Stimulated activated memory B cell treated with anti-CD40 and anti-IgM and Interleukin-4, amounts not matched to agents 10 μg/mL and 1 μg/mL and 100 μg/mL, for 72 hours (primary cell): ENCODE measurements around the gene DNTT.
A peak's percentile ranks its signal among the peaks of the same experiment; 100 is the strongest.

Experiments
- ATAC-seq: fragments of 150-1000 bp; cut with Tn5 transposase; 2 replicates; pipeline ENCODE4 v1.10.0; 2021
- H3K27ac Mint-ChIP-seq: one replicate; pipeline ENCODE4 v1.8.0; 2022; ENCODE audit warnings: mild to moderate bottlenecking, mixed read lengths
- H3K27me3 Mint-ChIP-seq: one replicate; pipeline ENCODE4 v1.8.0; 2022; ENCODE audit warnings: mixed read lengths
- H3K36me3 Mint-ChIP-seq: one replicate; pipeline ENCODE4 v1.8.0; 2022; ENCODE audit warnings: mixed read lengths
- H3K4me1 Mint-ChIP-seq: one replicate; pipeline ENCODE4 v1.8.0; 2022; ENCODE audit warnings: mixed read lengths
- H3K4me3 Mint-ChIP-seq: one replicate; pipeline ENCODE4 v1.8.0; 2022; ENCODE audit warnings: mild to moderate bottlenecking, moderate library complexity, mixed read lengths
- H3K9me3 Mint-ChIP-seq: one replicate; pipeline ENCODE4 v1.8.0; 2022; ENCODE audit warnings: mixed read lengths

The DNTT gene

DNA sequence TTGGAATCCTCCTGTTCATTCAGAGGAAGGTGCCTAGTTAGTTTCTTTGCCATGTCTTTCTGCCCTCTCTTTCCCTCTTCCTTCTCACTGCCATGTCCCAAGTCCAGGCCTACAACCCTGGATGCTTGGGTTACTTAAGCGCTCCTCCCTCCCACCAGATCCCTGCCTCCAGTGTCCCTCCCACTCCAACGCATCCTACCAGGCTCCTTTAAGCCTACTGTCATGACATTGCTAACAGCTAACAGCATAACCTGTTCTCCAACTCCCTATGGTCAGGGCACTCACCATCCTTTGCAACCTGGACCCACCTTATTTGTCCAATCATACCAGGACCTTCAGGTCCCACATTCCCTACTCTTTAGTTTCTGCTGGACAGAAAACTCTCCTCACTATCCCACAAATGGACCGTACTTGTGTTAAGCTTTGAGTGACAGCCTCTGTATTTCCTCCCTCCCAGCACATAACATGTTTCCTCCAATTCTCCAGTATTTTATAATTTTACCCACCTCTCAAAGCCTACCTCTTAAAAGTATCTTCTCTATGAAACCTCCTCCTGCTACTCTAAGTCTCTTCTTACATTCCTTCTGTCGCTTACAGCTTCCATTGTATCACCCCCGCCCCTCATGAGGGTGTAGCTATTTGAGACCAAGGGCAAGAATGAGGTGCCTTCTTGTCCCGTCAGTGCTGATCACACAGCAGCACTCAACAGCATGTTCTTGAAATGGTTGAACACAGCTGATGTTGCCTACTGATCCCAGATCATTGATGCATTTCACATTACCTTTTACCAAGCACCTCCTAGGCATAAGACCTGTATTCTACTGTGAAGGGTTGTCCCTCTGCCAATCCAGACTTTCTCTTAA is 34.6 kb upstream of the DNTT start:
- H3K27me3 Mint-ChIP-seq: no peaks in the 10 kb centered on the region
- peak overlapping the region; percentile 90 for H3K27ac Mint-ChIP-seq
- H3K36me3 Mint-ChIP-seq: peaks cover 45% of the 10 kb centered on the region
- no peaks in the 10 kb centered on the region for H3K9me3 Mint-ChIP-seq
- peaks cover 72% of the 10 kb centered on the region for H3K4me1 Mint-ChIP-seq
- no peak for ATAC-seq
- H3K4me3 Mint-ChIP-seq: peak overlapping the region; percentile 95

- H3K36me3 Mint-ChIP-seq: peaks cover 41% of the 10 kb centered on the region
- peaks cover 69% of the 10 kb centered on the region for H3K4me1 Mint-ChIP-seq
- no peaks in the 10 kb centered on the region for H3K27me3 Mint-ChIP-seq
- no peak for ATAC-seq
- H3K27ac Mint-ChIP-seq: peak overlapping the region; percentile 90
- peak overlapping the region; percentile 95 for H3K4me3 Mint-ChIP-seq
- H3K9me3 Mint-ChIP-seq: no peaks in the 10 kb centered on the region
Measured at GRCh38 chr10:96270571-96270970, 33.7 kb upstream of the DNTT start.

GRCh38 chr10:96271016-96271815 is 33.0 kb upstream of the DNTT start, which contains the start of gene BLNK:
Gene BLNK (minus strand): TSS chr10:96271569. CDS start chr10:96271398, 171 bp downstream.
- Mint-ChIP-seq H3K4me3 (peak within 1 kb of the TSS; percentile 95), H3K4me1 (peaks cover 69% of the 10 kb centered on the region), H3K27ac (peak within 1 kb of the TSS; percentile 90), H3K27me3 (no peaks in the 10 kb centered on the region), H3K36me3 (peaks cover 34% of the 10 kb centered on the region), H3K9me3 (no peaks in the 10 kb centered on the region)
- ATAC-seq: peak; percentile 84

DNA sequence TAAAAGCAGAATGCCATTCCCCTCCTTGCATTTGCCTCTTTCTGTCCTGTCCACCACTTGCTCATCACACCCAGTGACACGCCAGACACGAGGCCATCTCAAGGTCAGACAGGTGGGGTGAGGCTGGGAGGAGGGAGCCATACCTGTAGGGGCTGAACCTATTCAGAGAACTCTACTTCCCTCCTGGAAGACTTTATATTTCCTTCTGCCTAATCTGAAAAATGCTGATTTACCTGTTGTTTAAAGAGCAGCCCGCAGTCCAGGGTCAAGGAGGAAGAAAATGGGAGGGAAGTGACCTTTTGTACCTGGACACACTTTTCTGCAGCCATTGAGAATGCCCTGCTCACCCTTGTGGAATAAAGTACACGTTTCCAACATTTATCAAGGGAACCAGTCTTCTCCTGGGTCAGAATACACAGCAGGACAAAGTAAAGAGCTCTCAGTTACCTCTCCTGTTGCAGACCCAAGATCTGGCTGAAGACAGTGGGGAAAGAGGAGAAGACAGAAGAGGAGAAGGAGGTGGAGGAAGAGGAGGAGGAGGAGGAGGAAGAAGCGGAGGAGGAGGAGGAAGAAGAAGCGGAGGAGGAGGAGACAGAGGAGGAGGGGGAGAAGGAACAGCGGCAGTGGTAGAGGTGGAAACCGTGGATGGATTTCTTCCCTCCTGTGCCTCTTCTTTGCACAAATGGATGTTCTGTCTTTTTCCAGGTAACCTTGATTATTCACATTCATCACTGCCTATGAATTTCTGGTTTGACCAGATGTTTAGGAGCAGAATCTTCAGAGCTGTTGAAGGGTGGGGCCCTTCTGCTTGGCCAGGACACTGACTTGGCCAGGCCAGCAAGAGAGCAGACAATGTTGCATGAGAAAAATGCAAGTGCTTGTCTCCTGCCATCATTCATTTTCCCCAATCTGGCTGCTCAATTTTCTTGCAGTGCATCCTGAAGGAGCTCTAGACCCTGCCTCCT is 31.6 kb upstream of the DNTT start:
- Mint-ChIP-seq H3K36me3 (peaks cover 20% of the 10 kb centered on the region), H3K4me3 (peak overlapping the region; percentile 95), H3K4me1 (peaks cover 69% of the 10 kb centered on the region), H3K27me3 (no peaks in the 10 kb centered on the region), H3K27ac (peak overlapping the region; percentile 90), H3K9me3 (peaks cover 3% of the 10 kb centered on the region)
- ATAC-seq: no peak

GRCh38 chr10:96275685-96276418 is 28.4 kb upstream of the DNTT start:
- Mint-ChIP-seq H3K36me3 (no peaks in the 10 kb centered on the region), H3K9me3 (peaks cover 3% of the 10 kb centered on the region), H3K27ac (peak overlapping the region; percentile 90), H3K27me3 (no peaks in the 10 kb centered on the region), H3K4me3 (no peak overlapping the region), H3K4me1 (peaks cover 68% of the 10 kb centered on the region)
- ATAC-seq: no peak

DNA sequence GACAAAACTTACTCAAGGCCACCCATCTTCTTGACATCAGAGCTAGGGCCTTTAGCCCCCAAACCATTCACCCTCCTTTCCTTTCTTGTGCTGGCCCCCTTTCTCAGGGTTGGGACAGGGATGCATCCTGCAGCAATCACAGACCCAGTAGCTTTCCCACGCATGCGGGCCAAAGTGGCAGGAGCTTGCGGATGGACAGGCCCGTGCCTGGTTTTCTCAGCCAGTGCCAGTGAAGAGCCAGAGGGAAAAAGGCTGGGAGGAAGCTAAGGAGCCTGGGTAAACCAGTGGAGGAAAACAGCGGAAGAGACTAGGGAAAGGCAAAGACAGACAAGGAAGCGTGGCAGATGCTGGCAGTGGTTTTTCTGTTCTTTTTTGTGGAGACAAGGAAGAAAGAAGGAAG is 27.8 kb upstream of the DNTT start:
- Mint-ChIP-seq H3K4me3 (no peak overlapping the region), H3K27me3 (no peaks in the 10 kb centered on the region), H3K36me3 (no peaks in the 10 kb centered on the region), H3K27ac (peak overlapping the region; percentile 90), H3K9me3 (peaks cover 3% of the 10 kb centered on the region), H3K4me1 (peaks cover 68% of the 10 kb centered on the region)
- ATAC-seq: no peak

DNA sequence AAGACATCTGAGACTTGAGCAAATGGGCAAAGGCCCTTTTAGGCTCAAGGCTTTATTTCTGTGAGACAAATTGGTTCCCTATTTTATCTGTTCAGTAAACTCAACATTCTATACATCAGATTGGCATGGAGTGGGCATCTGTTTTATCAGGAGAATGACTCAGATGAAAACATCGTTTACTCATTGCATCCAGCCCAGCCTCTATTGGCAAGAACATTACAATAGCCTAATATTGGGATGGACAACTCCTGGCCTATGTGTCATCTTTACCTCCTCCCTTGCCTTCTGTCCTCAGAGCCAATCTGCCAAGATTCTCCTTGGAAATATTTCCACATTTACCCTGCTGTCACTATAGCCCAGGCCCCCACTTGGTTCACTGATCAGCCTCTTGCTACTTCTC is 27.4 kb upstream of the DNTT start:
- ATAC-seq: no peak
- H3K9me3 Mint-ChIP-seq: peaks cover 3% of the 10 kb centered on the region
- H3K4me1 Mint-ChIP-seq: peaks cover 65% of the 10 kb centered on the region
- H3K36me3 Mint-ChIP-seq: no peaks in the 10 kb centered on the region
- H3K4me3 Mint-ChIP-seq: no peak overlapping the region
- H3K27ac Mint-ChIP-seq: peak overlapping the region; percentile 90
- H3K27me3 Mint-ChIP-seq: no peaks in the 10 kb centered on the region

DNA sequence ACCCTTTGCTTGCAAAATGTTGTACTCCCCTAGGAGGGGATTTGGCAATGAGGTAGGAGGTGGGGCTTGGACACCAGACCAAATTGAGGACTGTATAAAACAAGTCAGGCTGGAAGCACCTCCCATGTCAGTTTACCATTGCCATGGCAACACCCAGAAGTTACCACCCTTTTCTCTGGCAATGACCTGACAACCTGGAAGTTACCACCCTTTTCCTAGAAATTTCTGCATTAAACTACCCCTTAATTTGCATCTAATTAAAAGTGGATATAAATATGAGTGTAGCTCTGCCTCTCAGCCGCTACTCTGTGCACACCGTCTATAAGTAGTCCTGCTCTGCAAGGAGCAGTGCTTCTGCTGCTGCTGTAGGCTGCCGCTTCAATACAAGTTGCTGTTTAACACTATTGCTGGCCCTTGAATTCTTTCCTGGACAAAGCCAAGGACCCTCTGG is 25.0 kb upstream of the DNTT start:
- peaks cover 6% of the 10 kb centered on the region for H3K9me3 Mint-ChIP-seq
- no peaks in the 10 kb centered on the region for H3K36me3 Mint-ChIP-seq
- H3K27ac Mint-ChIP-seq: peak overlapping the region; percentile 23
- ATAC-seq: no peak
- no peak overlapping the region for H3K4me3 Mint-ChIP-seq
- H3K27me3 Mint-ChIP-seq: no peaks in the 10 kb centered on the region
- peaks cover 54% of the 10 kb centered on the region for H3K4me1 Mint-ChIP-seq

DNA sequence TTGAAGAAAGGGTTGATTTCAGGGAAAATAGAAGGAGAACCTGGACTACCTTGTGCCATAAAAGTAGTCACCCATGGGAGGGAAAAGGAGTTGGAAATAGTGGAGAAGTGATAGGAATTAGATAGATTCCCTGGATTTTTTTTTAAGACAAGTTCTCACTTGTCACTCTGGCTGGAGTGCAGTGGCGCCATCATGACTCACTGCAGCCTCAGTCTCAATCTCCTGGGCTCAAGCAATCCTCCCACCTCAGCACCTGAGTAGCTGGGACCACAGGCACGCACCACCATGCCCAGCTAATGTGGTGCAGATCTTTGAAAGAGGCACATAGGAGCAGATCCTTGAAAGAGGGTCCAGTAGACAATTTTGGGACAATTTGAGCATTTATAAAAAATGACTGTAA is 23.4 kb upstream of the DNTT start:
- Mint-ChIP-seq H3K36me3 (no peaks in the 10 kb centered on the region), H3K27me3 (no peaks in the 10 kb centered on the region), H3K27ac (no peak overlapping the region), H3K4me1 (peaks cover 50% of the 10 kb centered on the region), H3K9me3 (peaks cover 6% of the 10 kb centered on the region), H3K4me3 (no peak overlapping the region)
- no peak for ATAC-seq

GRCh38 chr10:96281444-96282029 is 22.7 kb upstream of the DNTT start:
- ATAC-seq: no peak
- Mint-ChIP-seq H3K27ac (no peak overlapping the region), H3K4me1 (peaks cover 47% of the 10 kb centered on the region), H3K27me3 (no peaks in the 10 kb centered on the region), H3K9me3 (peaks cover 6% of the 10 kb centered on the region), H3K36me3 (no peaks in the 10 kb centered on the region), H3K4me3 (no peak overlapping the region)

DNA sequence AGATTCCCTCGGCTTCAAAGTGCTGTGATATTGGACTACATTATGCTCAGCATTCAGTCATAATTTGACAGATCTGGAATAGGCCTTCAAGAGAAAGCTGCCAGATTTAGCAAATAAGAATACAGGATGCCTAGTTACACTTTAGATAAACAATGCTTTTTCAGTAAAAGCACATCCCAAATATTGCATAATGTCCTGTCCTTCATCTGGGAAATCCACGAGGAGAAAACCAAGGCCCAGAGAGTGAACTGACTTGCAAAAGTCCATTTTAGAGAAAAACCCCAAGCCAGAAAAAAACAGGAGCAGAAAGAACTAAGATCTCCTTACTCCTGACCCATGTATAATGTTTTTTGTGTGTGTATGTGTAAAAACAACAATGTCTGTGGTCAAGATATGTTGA is 20.9 kb upstream of the DNTT start:
- H3K36me3 Mint-ChIP-seq: no peaks in the 10 kb centered on the region
- H3K27me3 Mint-ChIP-seq: no peaks in the 10 kb centered on the region
- no peak for ATAC-seq
- peaks cover 43% of the 10 kb centered on the region for H3K4me1 Mint-ChIP-seq
- no peak overlapping the region for H3K27ac Mint-ChIP-seq
- H3K9me3 Mint-ChIP-seq: peaks cover 2% of the 10 kb centered on the region
- no peak overlapping the region for H3K4me3 Mint-ChIP-seq

DNA sequence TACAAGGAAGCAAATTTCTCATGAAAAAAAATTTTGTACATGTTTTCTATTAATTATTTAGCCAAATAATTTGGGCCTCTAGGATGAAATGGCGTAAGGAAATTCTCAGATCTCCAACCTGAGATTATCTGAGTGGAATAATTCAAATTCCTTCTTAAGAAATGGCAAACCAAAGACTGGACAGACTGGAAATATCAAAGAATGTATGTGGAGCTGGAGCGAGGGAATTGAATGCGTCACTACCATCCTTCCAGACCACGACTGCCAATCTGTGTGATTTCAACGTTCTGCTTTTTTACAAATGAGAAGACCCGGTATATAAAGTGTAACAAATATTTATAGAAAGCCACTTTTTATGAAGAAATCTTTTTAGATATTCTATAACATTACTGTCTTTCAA is 20.5 kb upstream of the DNTT start:
- H3K36me3 Mint-ChIP-seq: no peaks in the 10 kb centered on the region
- H3K4me3 Mint-ChIP-seq: no peak overlapping the region
- ATAC-seq: no peak
- no peaks in the 10 kb centered on the region for H3K27me3 Mint-ChIP-seq
- H3K4me1 Mint-ChIP-seq: peaks cover 43% of the 10 kb centered on the region
- peaks cover 2% of the 10 kb centered on the region for H3K9me3 Mint-ChIP-seq
- no peak overlapping the region for H3K27ac Mint-ChIP-seq

DNA sequence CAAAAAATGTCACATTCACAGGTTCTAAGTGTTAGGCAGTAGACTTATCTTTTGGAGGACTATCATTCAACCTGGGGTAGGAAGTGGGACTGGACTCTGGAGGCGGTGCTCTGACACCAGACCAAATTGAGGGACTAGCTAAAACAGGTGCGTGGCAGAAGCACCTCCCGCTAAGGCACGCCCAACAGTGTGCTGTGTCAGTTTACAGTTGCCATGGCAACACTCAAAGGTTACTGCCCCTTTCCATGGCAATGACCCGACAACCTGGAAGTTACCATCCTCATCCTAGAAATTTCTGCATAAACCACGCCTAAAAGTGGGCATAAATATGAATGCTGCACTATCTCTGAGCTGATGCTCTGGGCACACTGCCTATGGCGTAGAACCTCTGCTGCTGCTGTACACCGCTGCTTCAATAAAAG is 18.9 kb upstream of the DNTT start:
- no peak for ATAC-seq
- Mint-ChIP-seq H3K9me3 (peaks cover 2% of the 10 kb centered on the region), H3K4me3 (no peak overlapping the region), H3K27ac (peak overlapping the region; percentile 96), H3K4me1 (peaks cover 44% of the 10 kb centered on the region), H3K36me3 (no peaks in the 10 kb centered on the region), H3K27me3 (no peaks in the 10 kb centered on the region)
